Measurements from ENCODE around the gene POLR3A. TPM values are rescaled to one million over a fixed set of nuclear protein-coding genes. Genes with fewer than 3 reads are reported as not detected.

POLR3A gene
- polyA plus RNA-seq, 1 donor (not counting 4 experiments of a cell fraction or from before 2014, with no cell fraction given): 15.5 TPM

- FAIRE-seq: no peak
- Histone ChIP-seq H3K4me2 (ENCODE audit: control insufficient read depth, extremely low read depth, insufficient read depth, low read depth, low read length) (no peak overlapping the region), H3K27ac (ENCODE audit: control insufficient read depth, insufficient read depth, low read length) (no peak overlapping the region), H4K20me1 (ENCODE audit: control insufficient read depth, extremely low read depth, insufficient read depth, low read length) (no peaks in the 10 kb centered on the region), H3K9me3 (ENCODE audit: control insufficient read depth, low read depth, low read length) (no peaks in the 10 kb centered on the region), H3K9me1 (ENCODE audit: control insufficient read depth, extremely low read depth, insufficient read depth, low read length) (no peaks in the 10 kb centered on the region), H3K4me3 (ENCODE audit: control insufficient read depth in 2 of 3, extremely low read depth in 1 of 3, insufficient read depth in 2 of 3, low read depth in 1 of 3, low read length in 3 of 3) (no peak overlapping the region), H3K27me3 (ENCODE audit: control insufficient read depth, extremely low read depth, insufficient read depth, low read length) (no peaks in the 10 kb centered on the region), H3K79me2 (ENCODE audit: control insufficient read depth, insufficient read depth, low read length) (no peaks in the 10 kb centered on the region), H3K9ac (ENCODE audit: control insufficient read depth, extremely low read depth, insufficient read depth, low read length) (no peak overlapping the region), H3K36me3 (ENCODE audit: control insufficient read depth in 2 of 2, extremely low read depth in 1 of 2, insufficient read depth in 2 of 2, low read length in 2 of 2) (no peaks in the 10 kb centered on the region), H3K4me1 (ENCODE audit: control insufficient read depth, extremely low read depth, insufficient read depth, low read length) (no peaks in the 10 kb centered on the region), H2AFZ (ENCODE audit: control insufficient read depth, low read length) (no peak overlapping the region)
- dilution Hi-C loops (cut with MboI; ENCODE audit: extremely low pct_ligation_motif_present, low sequenced_read_pairs): no loop called here
- no peak for DNase-seq (ENCODE audit: low read depth, low spot score)
- TF ChIP-seq CTCF (optimal IDR thresholded peaks at IDR 0.05 in 1 of 3, IDR thresholded peaks at IDR 0.05 in 1 of 3, conservative IDR thresholded peaks at IDR 0.05 in 1 of 3; ENCODE audit: extremely low read depth in 1 of 3, insufficient read depth in 2 of 3, low read length in 3 of 3): no peak
- TF ChIP-seq EZH2 (IDR thresholded peaks at IDR 0.05; ENCODE audit: low read length): no peak
These were observed 33.0 kb upstream of the POLR3A start for GRCh38 chr10:78062296-78062695.

- Histone ChIP-seq H4K20me1 (ENCODE audit: control insufficient read depth, extremely low read depth, insufficient read depth, low read length) (no peaks in the 10 kb centered on the region), H3K27me3 (ENCODE audit: control insufficient read depth, extremely low read depth, insufficient read depth, low read length) (no peaks in the 10 kb centered on the region), H3K4me1 (ENCODE audit: control insufficient read depth, extremely low read depth, insufficient read depth, low read length) (no peaks in the 10 kb centered on the region), H3K9me3 (ENCODE audit: control insufficient read depth, low read depth, low read length) (no peaks in the 10 kb centered on the region), H3K9ac (ENCODE audit: control insufficient read depth, extremely low read depth, insufficient read depth, low read length) (no peak overlapping the region), H2AFZ (ENCODE audit: control insufficient read depth, low read length) (no peak overlapping the region), H3K9me1 (ENCODE audit: control insufficient read depth, extremely low read depth, insufficient read depth, low read length) (no peaks in the 10 kb centered on the region), H3K36me3 (ENCODE audit: control insufficient read depth in 2 of 2, extremely low read depth in 1 of 2, insufficient read depth in 2 of 2, low read length in 2 of 2) (no peaks in the 10 kb centered on the region), H3K4me3 (ENCODE audit: control insufficient read depth in 2 of 3, extremely low read depth in 1 of 3, insufficient read depth in 2 of 3, low read depth in 1 of 3, low read length in 3 of 3) (no peak overlapping the region), H3K27ac (ENCODE audit: control insufficient read depth, insufficient read depth, low read length) (no peak overlapping the region), H3K79me2 (ENCODE audit: control insufficient read depth, insufficient read depth, low read length) (no peaks in the 10 kb centered on the region), H3K4me2 (ENCODE audit: control insufficient read depth, extremely low read depth, insufficient read depth, low read depth, low read length) (no peak overlapping the region)
- dilution Hi-C loops (cut with MboI; ENCODE audit: extremely low pct_ligation_motif_present, low sequenced_read_pairs): no loop called here
- no peak for TF ChIP-seq CTCF (optimal IDR thresholded peaks at IDR 0.05 in 1 of 3, IDR thresholded peaks at IDR 0.05 in 1 of 3, conservative IDR thresholded peaks at IDR 0.05 in 1 of 3; ENCODE audit: extremely low read depth in 1 of 3, insufficient read depth in 2 of 3, low read length in 3 of 3)
- TF ChIP-seq EZH2 (IDR thresholded peaks at IDR 0.05; ENCODE audit: low read length): no peak
- FAIRE-seq (no peak), DNase-seq (ENCODE audit: low read depth, low spot score) (no peak)
These were observed 30.8 kb upstream of the POLR3A start for GRCh38 chr10:78059906-78060702.

All from keratinocyte (primary cell).